GM21515 (cell line): ENCODE measurements around the gene BROX.

ENCODE experiments used
- ATAC-seq: cut with Tn5 transposase; IDR thresholded peaks from one replicate; pipeline ENCODE4 v1.9.1; 2021; ENCODE audit not compliant: unreplicated experiment

The BROX gene

DNA sequence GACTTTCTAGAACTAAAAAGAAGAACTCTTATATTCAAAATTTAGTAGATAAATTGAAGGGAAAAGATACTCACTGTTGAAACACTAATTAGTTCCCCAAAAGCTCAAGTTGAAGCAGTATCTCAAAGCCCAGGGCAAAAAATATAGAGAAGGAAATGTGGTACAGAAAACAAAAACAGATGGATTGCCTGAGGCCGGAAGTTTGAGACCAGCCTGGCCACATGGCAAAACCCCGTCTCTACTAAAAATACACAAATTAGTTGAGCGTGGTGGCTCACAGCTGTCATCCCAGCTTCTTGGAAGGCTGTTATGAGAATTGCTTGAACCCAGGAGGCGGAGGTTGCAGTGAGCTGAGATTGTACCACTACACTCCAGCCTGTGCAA, 60.6 kb downstream of the BROX start:
- peak; percentile 60 for ATAC-seq

DNA sequence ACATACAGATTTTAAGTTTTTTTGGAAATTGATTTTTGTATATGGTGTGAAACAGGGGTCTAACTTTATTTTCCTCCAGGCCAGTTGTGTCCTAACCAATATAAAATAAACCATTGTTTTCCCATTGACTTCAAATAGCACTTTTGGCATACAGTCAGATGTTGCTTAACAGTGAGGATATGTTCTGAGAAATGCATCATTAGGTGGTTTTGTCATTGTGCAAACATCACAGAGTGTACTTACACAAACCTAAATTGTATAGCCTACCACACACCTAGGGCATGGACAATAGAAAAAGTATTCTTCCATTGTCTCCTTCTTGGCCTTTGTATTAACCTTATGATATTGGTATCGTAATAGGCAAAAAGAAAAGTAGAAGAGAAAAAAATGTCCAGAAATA, 65.1 kb downstream of the BROX start:
- ATAC-seq = no peak

DNA sequence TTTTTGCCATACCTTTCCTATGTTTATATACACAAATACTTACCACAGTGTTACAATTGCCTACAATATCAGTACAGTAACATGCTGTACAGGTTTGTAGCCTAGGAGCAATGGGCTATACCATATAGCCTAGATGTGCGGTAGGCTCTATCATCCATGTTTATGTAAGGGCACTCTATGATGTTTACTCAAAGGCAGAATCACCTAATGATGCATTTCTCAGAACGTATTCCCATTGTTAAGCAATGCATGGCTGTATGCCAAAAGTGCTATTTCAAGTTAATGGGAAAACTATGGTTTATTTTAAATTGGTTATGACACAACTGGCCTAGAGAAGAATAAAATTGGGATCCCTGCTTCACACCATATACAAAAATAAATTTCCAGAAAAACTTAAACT, 65.6 kb downstream of the BROX start:
- ATAC-seq = no peak

DNA sequence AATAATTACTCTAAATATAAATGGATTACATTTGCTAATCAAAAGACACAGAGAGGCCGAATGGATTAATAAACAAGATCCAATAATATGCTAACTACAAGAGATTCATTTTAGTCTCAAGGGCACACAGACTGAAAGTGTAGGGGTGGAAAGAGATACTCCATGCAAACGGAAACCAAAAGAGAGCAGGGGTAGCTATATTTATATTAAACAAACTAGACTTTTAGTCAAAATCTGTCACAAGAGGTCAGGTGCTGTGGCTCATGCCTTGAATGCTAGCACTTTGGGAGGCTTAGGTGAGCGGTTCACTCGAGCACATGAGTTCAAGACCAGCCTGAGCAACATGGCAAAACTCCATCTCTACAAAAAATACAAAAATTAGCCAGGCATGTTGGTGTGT, 68.9 kb downstream of the BROX start:
- no peak for ATAC-seq

DNA sequence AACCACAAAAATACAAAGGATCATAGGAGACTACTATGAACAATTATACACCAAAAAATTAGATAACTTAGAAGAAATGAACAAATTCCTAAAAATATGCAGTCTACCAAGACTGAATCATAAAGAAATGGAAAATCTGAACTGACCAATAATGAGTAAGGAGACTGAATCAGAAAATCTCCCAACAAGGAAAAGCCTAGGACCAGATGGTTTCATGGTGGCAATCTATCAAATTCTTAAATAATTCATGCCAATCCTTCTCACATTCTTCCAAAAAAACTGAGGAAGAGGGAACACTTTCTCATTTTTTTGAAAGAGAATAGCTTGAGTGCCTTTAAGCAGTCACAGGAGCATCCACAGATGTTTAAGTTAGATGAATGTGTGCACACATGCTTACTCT, 70.7 kb downstream of the BROX start:
- no peak for ATAC-seq

DNA sequence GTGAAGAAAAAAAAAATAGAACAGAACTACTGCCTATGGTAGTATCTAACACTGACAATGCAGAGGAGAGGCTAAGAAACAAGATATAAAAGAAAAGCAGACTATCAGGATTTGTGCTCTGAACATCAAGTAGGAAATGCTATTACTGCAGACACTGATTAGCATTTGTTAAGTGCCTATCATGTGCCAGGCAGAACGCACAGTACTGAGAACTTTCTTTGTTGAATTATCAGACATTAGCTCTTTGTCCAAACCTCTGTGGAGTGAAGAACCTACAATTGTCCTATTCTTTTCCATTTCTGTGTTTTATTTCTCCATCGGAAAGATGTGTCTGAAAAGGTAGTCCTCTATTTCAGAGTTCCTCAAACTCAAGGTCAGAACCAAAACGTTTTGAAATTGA, 72.0 kb downstream of the BROX start:
- ATAC-seq = no peak
